Measurements from ENCODE around the gene TIGD7.
A peak's percentile ranks its signal among the peaks of the same experiment; 100 is the strongest.

Gene TIGD7

DNA sequence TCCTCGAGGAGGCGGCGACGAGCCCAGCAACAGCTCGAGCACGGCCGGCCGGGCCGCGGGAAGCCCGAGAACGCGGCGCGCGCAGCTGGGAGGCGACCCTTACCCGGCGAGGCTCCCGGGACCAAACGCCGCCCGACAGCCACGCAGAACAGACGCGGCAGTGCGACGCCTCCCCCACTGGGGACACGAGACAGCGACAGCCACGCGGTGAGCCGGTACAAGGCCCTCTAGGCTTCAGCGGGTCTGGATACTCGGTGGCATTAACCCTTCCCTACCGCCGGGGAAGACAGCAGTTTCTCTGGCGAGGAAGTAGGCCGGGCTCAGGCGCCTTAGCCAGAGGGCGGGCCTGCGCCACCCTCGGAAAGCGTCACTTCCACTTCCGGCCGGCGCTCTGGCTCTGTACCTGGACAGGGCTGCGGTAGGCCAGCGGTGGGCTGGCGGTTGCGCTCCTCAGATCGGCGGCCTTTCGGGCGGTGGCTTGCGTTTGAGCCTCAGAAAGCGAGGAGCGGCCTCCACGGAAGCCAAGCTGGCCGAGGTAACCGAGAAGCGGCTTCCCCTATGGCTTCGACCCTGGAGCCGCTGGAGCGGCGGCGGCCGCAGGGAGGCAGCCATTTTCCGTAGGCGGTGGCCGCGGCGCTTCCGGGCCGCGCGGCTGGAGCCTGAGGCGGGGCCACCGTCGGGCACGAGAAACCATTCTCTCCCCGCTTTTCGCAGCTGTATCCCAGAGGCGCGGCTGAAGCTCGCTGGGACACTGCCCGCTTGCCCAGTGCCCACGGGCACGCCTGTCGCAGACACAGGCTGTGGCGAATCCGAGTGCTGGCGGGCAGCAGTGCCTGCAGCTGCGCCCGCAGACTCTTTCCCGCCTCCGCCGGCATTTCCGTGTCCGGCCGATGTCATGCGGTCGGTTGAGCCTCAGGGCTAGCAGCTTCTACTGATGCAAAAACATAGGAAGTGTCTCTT, at the start of gene TIGD7, which contains the start of gene ZNF75A:
Gene TIGD7 (minus strand): TSS at position 322 of the 960 bp plus-strand sequence. CDS start 4,816 bp downstream, outside the sequence.
Gene ZNF75A (plus strand): TSS at position 389 of the 960 bp plus-strand sequence. CDS start 2,932 bp downstream, outside the sequence.
- DNase-seq (ENCODE audit: low spot score): peak; percentile 88

DNA sequence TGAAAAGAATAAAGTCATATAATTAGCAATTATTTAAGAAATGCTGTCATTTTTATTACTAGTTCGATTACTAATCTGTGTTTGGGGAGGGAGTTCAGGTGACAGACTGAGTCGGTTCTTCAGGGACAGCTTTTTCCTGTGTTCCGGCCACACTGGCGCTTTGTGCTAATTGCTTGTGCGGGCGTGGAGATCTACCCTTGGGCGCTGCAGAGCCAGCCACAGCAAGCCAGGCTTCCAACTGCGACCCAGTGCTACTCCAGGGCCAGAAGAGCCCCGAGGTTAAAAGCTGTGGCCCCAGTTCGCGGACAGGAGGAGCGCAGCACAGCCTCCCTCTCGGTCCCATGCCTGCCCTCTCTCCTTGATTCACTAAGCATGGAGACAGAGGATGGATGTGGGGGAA, 43.9 kb upstream of the TIGD7 start:
- no peak for DNase-seq (ENCODE audit: low spot score)

- no peak for DNase-seq (ENCODE audit: low spot score)
Observed at GRCh38 chr16:3348547-3349167, 43.4 kb upstream of the TIGD7 start.

GRCh38 chr16:3347586-3347985, 42.4 kb upstream of the TIGD7 start:
- no peak for DNase-seq (ENCODE audit: low spot score)

- no peak for DNase-seq (ENCODE audit: low spot score)
Observed at GRCh38 chr16:3346041-3346440, 40.8 kb upstream of the TIGD7 start.

DNA sequence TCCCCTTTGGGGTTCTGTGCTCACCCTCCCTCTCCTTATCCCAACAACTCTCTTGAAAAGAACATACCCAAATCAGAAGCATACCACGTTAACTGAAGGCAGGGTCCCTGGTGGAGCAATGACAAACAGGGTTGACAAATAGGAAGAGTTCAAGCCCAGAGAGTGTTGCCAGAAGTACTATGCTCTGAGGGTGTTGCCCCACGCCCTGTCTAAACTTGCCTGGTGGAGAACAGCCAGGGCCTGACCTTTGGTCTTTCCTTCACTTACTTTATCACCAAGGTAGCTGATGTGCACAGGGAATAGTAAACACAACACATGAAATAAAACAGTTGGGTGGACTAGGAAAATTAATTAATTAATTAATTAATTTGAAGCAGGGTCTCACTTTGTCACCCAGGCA, 23.4 kb upstream of the TIGD7 start:
- no peak for DNase-seq (ENCODE audit: low spot score)

DNA sequence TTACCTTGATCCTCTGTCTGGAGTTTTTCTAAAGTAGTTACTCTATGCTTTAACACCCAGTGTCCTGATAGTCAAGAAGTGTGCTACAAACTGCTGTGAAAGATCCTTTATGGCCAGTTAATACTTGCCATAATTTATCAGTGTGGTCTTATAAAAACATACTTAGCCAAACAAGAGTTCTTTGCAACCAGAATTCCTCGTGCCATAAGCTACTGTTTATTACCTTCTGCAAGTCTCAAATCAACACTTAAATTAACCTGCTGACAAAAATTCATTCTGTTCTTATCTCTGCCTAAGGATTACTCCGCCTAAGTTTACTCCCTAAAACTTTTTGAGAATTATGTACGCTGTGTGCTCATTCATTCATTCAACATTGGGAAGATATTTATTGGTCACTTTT, 22.9 kb upstream of the TIGD7 start:
- DNase-seq (ENCODE audit: low spot score): no peak

GRCh38 chr16:3327514-3327913, 22.3 kb upstream of the TIGD7 start:
- no peak for DNase-seq (ENCODE audit: low spot score)

- no peak for DNase-seq (ENCODE audit: low spot score)
Observed at GRCh38 chr16:3321816-3322215, 16.6 kb upstream of the TIGD7 start.

GRCh38 chr16:3317315-3317999, 12.2 kb upstream of the TIGD7 start:
- no peak for DNase-seq (ENCODE audit: low spot score)

GRCh38 chr16:3311496-3311895, 6.3 kb upstream of the TIGD7 start:
- no peak for DNase-seq (ENCODE audit: low spot score)

- DNase-seq (ENCODE audit: low spot score): no peak
Observed at GRCh38 chr16:3306078-3306477, 848 bp upstream of the TIGD7 start.

DNA sequence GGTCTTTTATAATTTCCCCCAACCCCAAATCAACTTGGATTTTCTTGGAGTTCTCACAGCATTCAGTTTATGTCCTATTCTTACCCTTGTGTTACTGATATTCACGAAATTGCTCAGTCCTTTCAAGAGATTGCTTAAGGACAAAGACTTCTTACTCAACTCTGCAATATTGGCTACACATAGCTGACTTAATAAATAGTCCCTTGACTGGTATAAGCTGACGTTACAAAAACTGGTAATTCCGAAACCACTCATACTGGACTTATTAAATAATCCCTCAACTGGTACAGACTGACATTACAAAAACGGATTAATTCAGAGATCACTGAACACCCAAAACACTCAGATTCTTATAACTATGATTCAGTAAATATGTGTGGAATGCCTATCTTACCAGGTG, 860 bp downstream of the TIGD7 start:
- no peak for DNase-seq (ENCODE audit: low spot score)

- no peak for DNase-seq (ENCODE audit: low spot score)
Observed at GRCh38 chr16:3295783-3296182, 9.4 kb downstream of the TIGD7 start.

DNA sequence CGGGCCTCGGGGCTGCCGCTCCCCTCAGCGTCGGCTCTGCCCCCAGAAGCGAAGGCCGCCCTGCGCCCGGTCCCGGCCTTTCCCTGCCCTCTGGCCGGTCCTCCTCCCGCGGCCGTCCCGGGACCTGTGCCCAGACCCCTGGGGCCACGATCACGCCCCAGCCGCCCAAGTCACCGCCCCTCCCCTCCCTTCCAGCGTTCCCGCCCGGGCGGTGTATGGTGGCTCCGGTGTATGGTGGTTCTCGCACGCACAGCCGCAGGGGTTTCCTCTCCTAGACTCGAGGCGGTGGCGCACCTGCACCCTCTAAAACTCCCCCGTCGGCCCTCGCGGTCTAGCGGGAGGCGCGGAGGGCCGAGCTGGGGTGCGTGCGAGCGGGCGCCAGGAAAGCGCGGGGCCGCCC, 10.0 kb downstream of the TIGD7 start:
- no peak for DNase-seq (ENCODE audit: low spot score)

GRCh38 chr16:3292604-3293003, 12.6 kb downstream of the TIGD7 start:
- no peak for DNase-seq (ENCODE audit: low spot score)

DNA sequence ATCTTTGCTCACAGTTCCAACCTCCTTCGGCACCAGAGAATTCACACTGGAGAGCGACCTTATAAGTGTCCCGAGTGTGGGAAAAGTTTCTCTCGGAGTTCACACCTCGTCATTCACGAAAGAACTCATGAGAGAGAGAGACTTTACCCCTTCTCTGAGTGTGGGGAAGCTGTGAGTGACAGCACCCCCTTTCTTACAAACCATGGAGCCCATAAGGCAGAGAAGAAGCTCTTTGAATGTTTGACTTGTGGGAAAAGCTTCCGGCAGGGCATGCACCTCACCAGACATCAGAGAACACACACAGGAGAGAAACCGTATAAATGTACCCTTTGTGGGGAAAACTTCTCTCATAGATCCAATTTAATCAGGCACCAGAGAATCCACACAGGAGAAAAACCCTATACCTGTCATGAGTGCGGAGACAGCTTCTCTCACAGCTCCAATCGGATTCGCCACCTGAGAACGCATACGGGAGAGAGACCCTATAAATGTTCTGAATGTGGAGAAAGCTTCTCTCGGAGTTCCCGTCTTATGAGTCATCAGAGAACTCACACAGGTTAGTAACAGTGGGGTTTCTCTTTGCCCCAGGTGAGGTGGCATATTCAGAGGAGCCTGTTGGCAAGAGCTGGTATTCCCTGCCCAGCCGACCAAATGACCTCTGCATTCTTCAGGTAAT, 15.1 kb downstream of the TIGD7 start:
- no peak for DNase-seq (ENCODE audit: low spot score)

DNA sequence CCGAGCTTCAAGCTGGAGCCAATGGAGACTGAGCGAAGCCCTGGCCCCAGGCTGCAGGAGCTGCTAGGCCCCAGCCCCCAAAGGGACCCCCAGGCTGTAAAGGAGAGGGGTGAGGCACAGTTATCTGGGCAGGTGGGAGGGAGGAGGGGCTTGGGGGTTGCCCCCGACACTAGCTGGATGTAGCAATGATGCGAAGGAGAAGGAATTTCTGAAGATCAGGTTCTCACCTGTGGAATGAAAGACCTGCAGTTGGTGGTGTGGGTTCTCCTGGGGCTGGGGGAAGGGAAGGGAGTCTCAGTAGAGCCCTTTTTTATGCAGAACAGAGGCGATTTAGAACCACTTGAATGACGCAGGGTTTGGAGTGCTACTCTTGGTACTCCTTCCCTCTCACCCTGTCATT, 20.1 kb downstream of the TIGD7 start:
- DNase-seq (ENCODE audit: low spot score): no peak

GRCh38 chr16:3283543-3284447, 21.4 kb downstream of the TIGD7 start:
- no peak for DNase-seq (ENCODE audit: low spot score)

DNA sequence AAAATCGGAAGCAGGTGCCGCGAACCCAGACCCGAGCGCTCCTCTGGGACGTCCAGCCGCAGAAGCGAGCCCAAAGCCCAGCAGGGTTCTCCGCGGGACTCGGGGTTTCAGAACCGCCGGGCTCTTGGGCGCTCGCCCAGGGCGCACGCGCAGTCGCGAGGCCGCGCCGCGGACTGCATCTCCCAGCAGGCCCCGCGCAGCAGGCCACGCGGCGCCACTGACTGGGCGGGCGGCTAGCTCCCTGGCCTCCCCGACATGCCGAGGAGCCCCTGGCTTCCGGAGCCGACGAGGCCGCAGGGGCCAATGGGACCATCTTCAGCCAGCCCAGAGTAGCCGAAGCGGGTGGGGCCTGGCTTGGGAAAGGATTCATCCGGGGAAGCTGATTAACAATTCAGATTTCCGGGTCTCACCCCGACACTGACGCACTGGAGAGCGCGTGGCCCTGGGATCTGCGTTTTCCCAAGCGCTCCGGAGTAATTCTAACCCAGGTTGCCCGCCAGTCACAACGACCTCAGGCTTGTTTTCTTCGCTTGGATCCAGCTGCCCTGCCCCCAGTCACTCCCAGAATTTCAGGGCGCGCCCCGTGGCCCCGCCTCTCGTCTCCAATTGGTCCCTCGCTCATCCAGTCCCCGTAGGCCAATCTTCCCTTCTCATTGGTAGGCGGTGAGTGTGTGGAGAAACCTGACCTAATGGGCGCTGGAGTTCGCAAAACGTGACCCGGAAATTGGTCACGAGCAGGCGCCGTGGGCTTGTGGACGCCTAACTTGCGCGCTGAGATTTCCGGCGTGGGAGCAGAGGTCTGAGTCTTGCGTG, 22.3 kb downstream of the TIGD7 start, which contains the start of gene ZNF263:
Gene ZNF263 (plus strand): TSS at position 762 of the 813 bp plus-strand sequence. CDS start 328 bp downstream, outside the sequence.
- DNase-seq (ENCODE audit: low spot score): peak; percentile 99

Measured in pons (tissue), 1 donor.